ENCODE data around the gene FBXO31.
A peak's percentile ranks its signal among the peaks of the same experiment; 100 is the strongest.

The FBXO31 gene

GRCh38 chr16:87304951-87305350 is 78.6 kb downstream of the FBXO31 start:
- DNase-seq: no peak

- no peak for DNase-seq
Measured at GRCh38 chr16:87303962-87304521, 79.5 kb downstream of the FBXO31 start.

- no peak for DNase-seq
Measured at GRCh38 chr16:87303431-87303930, 80.1 kb downstream of the FBXO31 start.

GRCh38 chr16:87298857-87299465 is 84.6 kb downstream of the FBXO31 start:
- no peak for DNase-seq

- DNase-seq: no peak
Measured at GRCh38 chr16:87297918-87298631, 85.5 kb downstream of the FBXO31 start.

- no peak for DNase-seq
Measured at GRCh38 chr16:87297407-87297806, 86.2 kb downstream of the FBXO31 start.

- no peak for DNase-seq
Measured at GRCh38 chr16:87295661-87296531, 87.7 kb downstream of the FBXO31 start.

- DNase-seq: no peak
Measured at GRCh38 chr16:87295259-87295658, 88.3 kb downstream of the FBXO31 start.

GRCh38 chr16:87293990-87294389 is 89.6 kb downstream of the FBXO31 start:
- no peak for DNase-seq

GRCh38 chr16:87291944-87292343 is 91.6 kb downstream of the FBXO31 start:
- no peak for DNase-seq

- no peak for DNase-seq
Measured at GRCh38 chr16:87288753-87289362, 94.7 kb downstream of the FBXO31 start.

GRCh38 chr16:87286839-87287626 is 96.5 kb downstream of the FBXO31 start:
- no peak for DNase-seq

GRCh38 chr16:87284183-87284582 is 99.4 kb downstream of the FBXO31 start:
- DNase-seq: no peak

- DNase-seq: no peak
Measured at GRCh38 chr16:87279094-87279658, 104.4 kb downstream of the FBXO31 start.

GRCh38 chr16:87278191-87279093 is 105.1 kb downstream of the FBXO31 start:
- DNase-seq: peak; percentile 52
